Measurements from ENCODE around the gene CMTM2.
A peak's percentile ranks its signal among the peaks of the same experiment; 100 is the strongest.
"Not testable (repeated sequence)": the region's sequence is repeated elsewhere in the genome, so short reads cannot be mapped to it uniquely, and the experiment has no call there.

CMTM2 gene

GRCh38 chr16:66553223-66553622, 26.0 kb upstream of the CMTM2 start:
- DNase-seq = peak; percentile 23

DNA sequence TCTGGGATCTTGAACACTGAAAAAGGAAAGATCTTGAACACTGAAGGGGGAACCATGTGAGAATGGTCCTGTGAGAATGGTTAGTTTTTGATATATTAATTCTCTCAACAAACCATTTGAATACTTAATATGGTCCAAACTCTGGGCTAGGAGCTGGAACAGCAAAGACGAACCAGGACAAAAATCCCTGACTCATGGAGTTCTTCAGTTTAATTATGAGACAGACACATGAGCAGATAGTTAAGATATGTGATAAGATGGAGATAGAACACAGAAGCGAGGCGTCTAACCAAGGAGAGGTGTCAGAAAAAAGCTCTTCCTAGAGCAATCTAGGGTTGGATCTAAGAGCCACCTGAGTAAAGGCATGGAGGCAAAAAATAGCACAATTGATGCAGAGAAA, 25.2 kb upstream of the CMTM2 start:
- DNase-seq = no peak

- DNase-seq = no peak
Measured at GRCh38 chr16:66554495-66554894, 24.8 kb upstream of the CMTM2 start.

GRCh38 chr16:66560107-66560506, 19.2 kb upstream of the CMTM2 start:
- DNase-seq = no peak

- DNase-seq = no peak
Measured at GRCh38 chr16:66561381-66562080, 17.7 kb upstream of the CMTM2 start.

DNA sequence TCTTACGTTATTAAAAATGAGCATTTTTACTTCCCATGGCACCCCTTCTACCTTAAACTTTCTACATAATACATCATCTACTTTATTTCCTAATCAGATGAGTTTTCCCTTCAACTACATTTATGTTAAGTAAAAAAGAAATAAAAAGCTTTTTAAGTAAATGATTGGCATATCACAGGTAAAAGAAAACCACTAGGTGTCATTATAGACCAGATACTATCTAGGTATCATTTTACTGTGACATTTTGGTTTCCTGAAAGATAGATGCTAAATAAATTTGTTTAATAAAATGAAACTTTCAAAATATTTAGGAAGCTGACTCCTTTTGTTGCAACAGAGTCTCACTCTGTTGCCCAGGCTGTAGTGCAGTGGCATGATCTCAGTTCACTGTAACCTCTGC, 16.9 kb upstream of the CMTM2 start:
- peak; percentile 44 for DNase-seq

DNA sequence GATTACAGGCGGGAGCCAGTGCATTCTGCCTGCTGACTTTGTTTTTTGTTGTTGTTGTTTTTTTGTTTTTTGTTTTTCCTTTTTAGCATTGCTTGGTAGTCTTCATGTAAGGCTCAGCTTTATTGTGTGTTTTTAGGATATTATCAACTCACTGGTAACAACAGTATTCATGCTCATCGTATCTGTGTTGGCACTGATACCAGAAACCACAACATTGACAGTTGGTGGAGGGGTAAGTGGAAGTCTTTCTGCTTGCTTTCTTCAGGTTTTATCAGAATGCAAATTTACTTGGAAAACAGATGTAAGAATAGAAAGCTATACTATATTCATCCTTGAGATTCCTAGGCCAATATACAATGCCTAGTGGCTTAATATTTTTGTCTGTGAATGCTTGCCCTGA, 16.3 kb upstream of the CMTM2 start:
- no peak for DNase-seq

DNA sequence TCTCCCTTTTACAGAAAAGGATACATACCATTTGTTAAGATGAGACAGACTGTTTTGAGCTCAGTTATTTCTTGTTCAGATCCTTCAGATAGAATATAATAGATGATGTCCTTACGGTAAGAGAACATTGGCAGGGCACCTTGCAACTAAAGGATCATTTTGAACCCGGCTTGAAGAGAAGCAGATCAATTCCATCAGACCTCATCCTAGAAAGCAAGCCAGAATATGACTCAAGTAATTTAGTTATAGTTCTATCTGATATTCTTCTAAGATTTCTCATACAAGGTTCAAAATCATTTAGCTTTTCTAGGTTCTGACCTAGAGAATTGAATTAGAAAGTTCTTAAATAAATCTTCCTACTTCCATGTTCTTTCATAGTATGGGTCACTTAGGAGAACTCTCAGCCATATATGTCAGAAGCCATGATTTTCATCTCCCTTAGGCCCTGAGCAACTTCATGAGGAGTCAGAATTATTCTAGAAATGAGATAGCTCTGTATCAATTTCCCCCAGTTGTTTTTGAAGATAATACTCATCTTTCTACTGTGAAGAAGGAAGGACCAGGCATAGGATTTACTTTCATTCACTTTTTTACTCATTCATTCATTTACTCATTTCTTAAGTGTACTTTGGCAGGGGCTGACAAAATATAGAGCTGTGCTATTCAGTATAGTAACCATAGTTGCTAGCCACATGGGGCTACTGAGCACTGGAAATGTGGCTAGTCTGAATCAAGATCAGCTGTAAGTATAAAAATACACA, 15.5 kb upstream of the CMTM2 start:
- no peak for DNase-seq

DNA sequence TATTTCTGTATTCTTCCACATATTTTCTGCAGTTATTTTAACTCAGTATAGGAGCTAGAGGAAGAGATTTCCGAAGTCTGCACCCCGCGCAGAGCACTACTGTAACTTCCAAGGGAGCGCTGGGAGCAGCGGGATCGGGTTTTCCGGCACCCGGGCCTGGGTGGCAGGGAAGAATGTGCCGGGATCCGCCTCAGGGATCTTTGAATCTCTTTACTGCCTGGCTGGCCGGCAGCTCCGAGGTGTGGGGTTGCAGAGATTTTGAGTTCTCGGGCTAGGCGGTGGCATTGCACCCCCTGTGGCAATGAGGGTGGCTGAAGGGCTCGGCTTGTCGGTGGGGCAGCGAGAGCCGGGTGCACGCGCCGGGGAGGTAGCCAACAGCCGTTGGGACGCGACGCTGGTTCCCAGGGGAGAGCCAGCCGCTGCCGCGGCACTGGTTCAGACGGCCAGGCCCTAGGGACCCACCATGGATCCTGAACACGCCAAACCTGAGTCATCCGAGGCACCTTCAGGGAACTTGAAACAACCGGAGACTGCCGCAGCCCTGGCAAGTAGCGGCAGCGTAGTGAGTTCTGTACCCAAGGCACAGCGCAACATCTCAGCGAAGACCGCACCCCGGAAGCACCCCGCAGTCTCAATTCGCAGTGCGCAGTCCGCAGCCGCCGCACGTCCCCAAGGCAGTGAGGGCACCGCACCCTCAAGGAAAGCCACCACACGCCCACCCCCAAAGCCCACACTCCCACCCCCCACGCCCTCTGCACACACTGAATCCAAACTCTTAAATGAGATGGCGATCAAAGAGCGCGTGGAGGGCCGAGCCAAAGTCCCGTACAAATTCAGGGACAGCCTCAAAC, 13.0 kb upstream of the CMTM2 start, which contains the start of gene CMTM1:
TSS of gene CMTM1 (plus strand) at position 389 of the 851 bp plus-strand sequence. CDS start at position 464, 75 bp downstream.
- no peak for DNase-seq

DNA sequence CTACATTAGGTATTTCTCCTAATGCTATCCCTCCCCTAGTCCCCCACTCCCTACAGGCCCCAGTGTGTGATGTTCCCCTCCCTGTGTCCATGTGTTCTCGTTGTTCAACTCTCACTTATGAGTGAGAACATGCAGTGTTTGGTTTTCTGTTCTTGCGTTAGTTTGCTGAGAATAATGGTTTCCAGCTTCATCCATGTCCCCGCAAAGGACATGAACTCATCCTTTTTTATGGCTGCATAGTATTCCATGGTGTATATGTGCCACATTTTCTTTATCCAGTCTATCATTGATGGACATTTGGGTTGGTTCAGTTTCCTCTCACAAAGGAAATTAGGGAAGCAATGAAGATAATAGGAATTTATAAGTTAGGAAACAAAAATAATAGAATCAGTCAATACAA, 12.0 kb upstream of the CMTM2 start:
- not testable (repeated sequence) for DNase-seq

DNA sequence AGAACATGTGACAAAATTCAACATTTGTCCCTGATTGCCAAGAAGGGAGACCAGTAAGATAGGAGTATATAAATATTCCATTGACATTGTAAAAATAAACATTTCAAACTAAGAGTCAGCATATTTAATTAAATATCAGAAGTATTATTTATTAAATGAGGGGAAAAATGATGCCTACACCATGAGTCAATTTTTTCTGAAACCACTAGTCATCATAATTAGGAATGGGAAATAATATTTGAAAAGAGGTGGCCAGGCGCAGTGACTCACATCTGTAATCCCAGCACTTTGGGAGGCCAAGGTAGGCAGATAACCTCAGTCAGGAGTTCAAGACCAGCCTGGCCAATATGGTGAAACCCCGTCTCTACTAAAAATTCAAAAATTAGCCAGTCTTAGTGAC, 10.9 kb upstream of the CMTM2 start:
- no peak for DNase-seq

- DNase-seq = no peak
Measured at GRCh38 chr16:66569131-66569530, 10.1 kb upstream of the CMTM2 start.

GRCh38 chr16:66569827-66570405, 9.3 kb upstream of the CMTM2 start:
- DNase-seq = no peak

- DNase-seq = no peak
Measured at GRCh38 chr16:66572356-66572755, 6.9 kb upstream of the CMTM2 start.

DNA sequence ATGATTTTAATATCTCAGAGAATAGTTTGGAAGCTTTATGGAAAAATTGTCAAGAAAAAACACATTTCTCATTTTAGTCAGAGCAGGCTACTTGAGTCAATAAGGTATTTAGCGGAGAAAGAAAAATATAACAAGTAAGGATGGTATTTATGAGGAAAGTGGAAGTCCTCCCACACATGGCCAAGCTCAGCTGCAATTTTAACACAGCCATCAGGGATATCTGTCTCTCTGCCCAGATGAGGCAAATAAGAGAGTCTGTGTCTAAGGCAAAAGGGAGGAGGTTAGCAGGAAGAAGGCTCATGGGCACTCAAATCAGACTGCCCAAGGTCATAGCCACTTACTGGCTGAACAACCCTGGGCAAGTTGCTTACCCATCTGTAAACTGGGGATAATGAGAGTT, 5.2 kb upstream of the CMTM2 start:
- no peak for DNase-seq

DNA sequence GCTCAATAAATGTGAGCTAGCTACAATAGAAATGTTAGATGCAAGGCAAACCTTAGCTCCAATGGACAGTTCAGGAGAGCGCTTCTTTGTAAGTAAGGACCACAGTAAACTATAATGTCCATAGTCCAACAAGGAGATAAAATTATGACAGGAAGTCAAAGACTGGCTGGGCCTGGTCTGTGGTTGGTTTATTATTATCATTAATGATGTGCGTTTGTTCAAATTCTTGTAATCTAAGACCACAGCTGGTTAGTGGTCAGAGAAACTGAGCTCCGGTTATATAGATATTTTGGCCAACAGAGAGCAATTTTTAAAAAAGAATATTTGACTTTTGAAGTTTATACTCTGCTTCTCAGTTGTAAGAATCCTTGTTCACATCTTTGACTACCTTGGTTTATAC, 4.7 kb upstream of the CMTM2 start:
- no peak for DNase-seq

DNA sequence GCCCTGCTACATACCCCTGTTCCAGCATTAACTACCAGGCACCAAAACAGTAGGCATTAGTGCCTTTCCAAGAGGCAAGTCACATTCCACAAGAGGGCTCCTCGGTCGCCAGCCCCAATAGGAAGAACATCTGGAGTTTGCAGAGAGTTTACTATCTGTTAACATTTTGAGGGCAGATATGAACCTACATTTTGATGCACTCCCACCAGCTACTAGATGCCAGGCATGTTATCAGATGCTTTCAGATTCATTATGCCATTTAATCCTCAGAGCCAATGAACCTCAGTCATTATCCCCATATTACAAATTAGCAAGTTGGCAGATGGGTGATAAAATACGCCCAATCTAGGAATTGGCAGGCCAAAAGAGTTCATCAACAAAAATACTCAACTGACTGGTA, 4.2 kb upstream of the CMTM2 start:
- no peak for DNase-seq

- DNase-seq = no peak
Measured at GRCh38 chr16:66576296-66576695, 3.0 kb upstream of the CMTM2 start.

DNA sequence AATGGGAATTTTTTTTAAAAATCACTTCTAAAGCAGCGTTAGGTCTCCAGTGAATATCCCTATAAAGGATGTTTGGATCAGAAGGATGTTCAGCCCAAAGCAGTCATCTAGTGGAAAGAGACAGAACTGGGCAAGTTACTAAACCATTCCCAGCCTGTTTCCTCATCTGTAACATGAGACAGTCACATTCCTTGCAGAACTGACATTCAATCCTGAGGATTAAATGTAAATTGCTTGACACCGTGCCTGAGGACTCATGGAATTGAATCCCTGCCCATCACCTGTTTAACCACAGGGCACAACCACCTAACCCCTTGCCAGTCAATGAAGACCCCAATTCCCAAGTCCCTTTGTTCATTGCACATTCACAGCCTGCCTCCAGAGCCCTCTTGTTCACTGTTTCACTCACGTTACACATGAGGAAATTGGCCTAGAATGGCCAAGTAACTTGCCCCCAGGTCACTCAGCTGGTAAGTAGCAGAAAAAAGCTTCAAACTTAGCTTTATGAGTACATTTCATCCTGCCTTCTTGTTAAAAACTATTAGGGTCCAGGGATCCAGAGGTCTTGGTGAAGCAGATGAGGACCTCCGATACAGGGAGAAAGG, 1.4 kb downstream of the CMTM2 start:
- no peak for DNase-seq

GRCh38 chr16:66581246-66581952, 2.1 kb downstream of the CMTM2 start:
- no peak for DNase-seq

- no peak for DNase-seq
Measured at GRCh38 chr16:66585481-66586239, 6.4 kb downstream of the CMTM2 start.

Measured in CD4-positive, alpha-beta T cell treated with Interleukin-17A for 1 hour (primary cell).